Mesenchymal stem cell (in vitro differentiated cells and primary cell): ENCODE results near the gene ACSM2A.
"Not testable (repeated sequence)": the region's sequence is repeated elsewhere in the genome, so short reads cannot be mapped to it uniquely, and the experiment has no call there.

Experiments
- DNase-seq: peaks from one replicate; pipeline ENCODE4 v3.0.0-alpha.2; 2013
- H2AFZ ChIP-seq: one replicate; pipeline ENCODE4 v1.6.1; 2013; ENCODE audit warnings: low read depth, mild to moderate bottlenecking, control low read depth, inconsistent platforms, low read length, moderate library complexity
- H2AK5ac ChIP-seq: 2 replicates; pipeline ENCODE4 v1.6.1; 2013; ENCODE audit warnings: low read length, moderate library complexity, mild to moderate bottlenecking, inconsistent platforms; ENCODE audit not compliant: severe bottlenecking
- H2BK120ac ChIP-seq: one replicate; pipeline ENCODE4 v1.6.1; 2013; ENCODE audit warnings: low read depth, mild to moderate bottlenecking, inconsistent platforms, low read length, moderate library complexity
- H2BK12ac ChIP-seq, 2 experiments: one replicate each; pipeline ENCODE4 v1.6.1; 2013; ENCODE audit warnings: inconsistent platforms in 2 of 2, low read length in 2 of 2, mild to moderate bottlenecking in 2 of 2, moderate library complexity in 2 of 2, control low read depth in 1 of 2
- H2BK15ac ChIP-seq: one replicate; pipeline ENCODE4 v1.6.1; 2013; ENCODE audit warnings: mild to moderate bottlenecking, low read depth, inconsistent platforms; ENCODE audit not compliant: poor library complexity, severe bottlenecking
- H2BK5ac ChIP-seq: 2 replicates; pipeline ENCODE4 v1.6.1; 2013; ENCODE audit warnings: low read depth, mild to moderate bottlenecking, low read length, control low read depth, inconsistent platforms; ENCODE audit not compliant: poor library complexity, severe bottlenecking
- H3K14ac ChIP-seq, 2 experiments: one replicate each; pipeline ENCODE4 v1.6.1; 2013; ENCODE audit warnings: inconsistent platforms in 2 of 2, low read length in 2 of 2, control low read depth in 1 of 2, mild to moderate bottlenecking in 1 of 2, moderate library complexity in 1 of 2
- H3K18ac ChIP-seq, 2 experiments: one replicate each; pipeline ENCODE4 v1.6.1; 2013; ENCODE audit warnings: inconsistent platforms in 2 of 2, low read length in 2 of 2, control low read depth in 1 of 2, low read depth in 1 of 2, mild to moderate bottlenecking in 1 of 2
- H3K23ac ChIP-seq, 2 experiments: one replicate each; pipeline ENCODE4 v1.6.1; 2013; ENCODE audit warnings: inconsistent platforms in 2 of 2, low read length in 2 of 2, mild to moderate bottlenecking in 2 of 2, moderate library complexity in 2 of 2, control low read depth in 1 of 2
- H3K27ac ChIP-seq: 2 replicates; pipeline ENCODE4 v1.5.1; 2013; ENCODE audit warnings: mild to moderate bottlenecking, moderate library complexity, low read length, control low read depth, inconsistent platforms; ENCODE audit not compliant: poor library complexity, severe bottlenecking
- H3K27me3 ChIP-seq, 2 experiments: 2 replicates each; pipeline versions ENCODE4 v1.6.1 to v1.7.0; 2013; ENCODE audit warnings: low read length in 2 of 2, mild to moderate bottlenecking in 2 of 2, moderate library complexity in 2 of 2, control low read depth in 1 of 2, inconsistent platforms in 1 of 2; ENCODE audit not compliant: control insufficient read depth in 1 of 2, insufficient read depth in 1 of 2
- H3K36me3 ChIP-seq, 2 experiments: 2 replicates each; pipeline versions ENCODE4 v1.6.1 to v1.7.0; 2013; ENCODE audit warnings: low read length in 2 of 2, control low read depth in 1 of 2, inconsistent platforms in 1 of 2, low read depth in 1 of 2, mild to moderate bottlenecking in 1 of 2; ENCODE audit not compliant: insufficient read depth in 2 of 2, control insufficient read depth in 1 of 2
- H3K4ac ChIP-seq, 2 experiments: one replicate each; pipeline ENCODE4 v1.6.1; 2013; ENCODE audit warnings: inconsistent platforms in 2 of 2, low read length in 2 of 2, mild to moderate bottlenecking in 2 of 2, moderate library complexity in 2 of 2, control low read depth in 1 of 2, low read depth in 1 of 2
- H3K4me1 ChIP-seq: 2 replicates; pipeline ENCODE4 v1.6.1; 2013; ENCODE audit warnings: low read depth, low read length, control low read depth; ENCODE audit not compliant: control insufficient read depth, insufficient read depth
- H3K4me2 ChIP-seq: 2 replicates; pipeline ENCODE4 v1.6.1; 2013; ENCODE audit warnings: low read length, mild to moderate bottlenecking, inconsistent platforms; ENCODE audit not compliant: poor library complexity, severe bottlenecking
- H3K4me3 ChIP-seq, 2 experiments: 2 replicates each; pipeline versions ENCODE4 v1.5.1 to v1.7.0; 2013; ENCODE audit warnings: low read length in 2 of 2, mild to moderate bottlenecking in 2 of 2, control low read depth in 1 of 2, low read depth in 1 of 2; ENCODE audit not compliant: insufficient read depth in 1 of 2
- H3K79me1 ChIP-seq: replicated peaks from 2 replicates; pipeline ENCODE4 v1.6.1; 2013; ENCODE audit warnings: mild to moderate bottlenecking, control low read depth, low read length, inconsistent platforms; ENCODE audit not compliant: poor library complexity, severe bottlenecking
- H3K9ac ChIP-seq: 2 replicates; pipeline ENCODE4 v1.7.0; 2013; ENCODE audit warnings: mild to moderate bottlenecking, low read length, moderate library complexity
- H3K9me3 ChIP-seq: 2 replicates; pipeline ENCODE4 v1.7.0; 2013; ENCODE audit warnings: mild to moderate bottlenecking, low read length; ENCODE audit not compliant: control insufficient read depth
- H4K8ac ChIP-seq: one replicate; pipeline ENCODE4 v1.6.1; 2013; ENCODE audit warnings: inconsistent platforms, mild to moderate bottlenecking, low read length, moderate library complexity
- H4K91ac ChIP-seq: one replicate; pipeline ENCODE4 v1.6.1; 2013; ENCODE audit warnings: mild to moderate bottlenecking, low read length, inconsistent platforms
- WGBS: methylation state at CpG from one replicate; pipeline ENCODE4 v1.1.7; 2013; ENCODE audit warnings: mixed read lengths; 5-methylcytosine and 5-hydroxymethylcytosine counted together

ACSM2A gene

DNA sequence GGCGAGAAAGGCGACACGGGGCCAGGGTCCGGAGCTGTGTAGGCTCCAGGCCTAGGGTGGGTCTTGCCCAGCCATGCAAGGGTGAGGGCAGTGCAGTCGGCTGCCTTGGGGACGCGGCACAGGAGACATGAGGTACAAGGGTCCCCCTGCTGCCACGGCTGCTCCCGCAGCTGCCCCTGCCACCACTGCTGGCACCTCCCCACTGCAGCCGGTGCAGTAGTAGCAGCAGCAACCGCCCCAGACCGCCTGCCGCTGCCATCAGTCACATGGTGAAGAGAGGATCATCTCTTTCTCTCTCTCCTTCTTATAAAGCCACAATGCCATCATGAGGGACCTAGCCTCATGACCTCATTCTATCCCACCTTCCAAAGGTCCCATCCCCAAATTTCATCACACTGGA, 80.5 kb downstream of the ACSM2A start:
- H2BK120ac ChIP-seq, H3K4me1 ChIP-seq, H3K9ac ChIP-seq, H4K91ac ChIP-seq, H2AK5ac ChIP-seq, H3K27me3 ChIP-seq, H3K23ac ChIP-seq, H2AFZ ChIP-seq, H3K14ac ChIP-seq, DNase-seq, H3K36me3 ChIP-seq, H2BK12ac ChIP-seq, H3K4me3 ChIP-seq, H3K4ac ChIP-seq, H4K8ac ChIP-seq, H3K79me1 ChIP-seq, H3K18ac ChIP-seq, H3K9me3 ChIP-seq, H3K27ac ChIP-seq, H3K4me2 ChIP-seq, H2BK5ac ChIP-seq, H2BK15ac ChIP-seq: not testable (repeated sequence)
- no CpG with 5 or more reads among the region's 13 CpGs for WGBS

DNA sequence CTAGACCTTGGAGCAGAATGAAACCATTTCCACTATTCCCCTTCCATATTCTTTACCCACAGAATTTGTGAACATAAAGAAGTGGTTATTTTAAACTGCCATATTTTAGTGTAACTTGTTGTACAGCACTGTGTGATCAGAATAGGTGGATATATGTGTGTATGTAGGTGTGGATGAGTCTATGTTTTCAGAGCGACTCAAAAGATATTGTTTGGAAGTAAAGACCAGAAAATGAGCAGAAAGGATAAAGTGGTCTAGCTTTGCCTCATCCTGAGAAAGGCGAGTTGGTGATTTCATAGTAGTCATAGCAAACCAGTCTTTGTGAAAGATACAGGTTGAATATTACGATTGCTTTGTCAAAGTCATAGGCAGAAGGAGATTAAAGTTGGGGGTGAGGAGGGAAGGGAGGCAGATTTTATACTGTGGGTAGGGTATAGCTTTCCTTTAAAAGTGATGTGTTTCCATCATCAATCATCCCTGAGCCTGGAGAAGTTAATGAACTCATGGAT, 81.0 kb downstream of the ACSM2A start:
- not testable (repeated sequence) for H3K23ac ChIP-seq, H3K27me3 ChIP-seq, H2BK15ac ChIP-seq, H2AK5ac ChIP-seq, H3K9me3 ChIP-seq, H2BK120ac ChIP-seq, H3K36me3 ChIP-seq, H2BK5ac ChIP-seq, H4K91ac ChIP-seq, H3K4ac ChIP-seq, H3K9ac ChIP-seq, H2AFZ ChIP-seq, H2BK12ac ChIP-seq, H3K4me2 ChIP-seq, H4K8ac ChIP-seq, H3K14ac ChIP-seq, H3K79me1 ChIP-seq, H3K18ac ChIP-seq, DNase-seq, H3K4me3 ChIP-seq, H3K4me1 ChIP-seq, H3K27ac ChIP-seq
- no CpG with 5 or more reads among the region's 3 CpGs for WGBS

DNA sequence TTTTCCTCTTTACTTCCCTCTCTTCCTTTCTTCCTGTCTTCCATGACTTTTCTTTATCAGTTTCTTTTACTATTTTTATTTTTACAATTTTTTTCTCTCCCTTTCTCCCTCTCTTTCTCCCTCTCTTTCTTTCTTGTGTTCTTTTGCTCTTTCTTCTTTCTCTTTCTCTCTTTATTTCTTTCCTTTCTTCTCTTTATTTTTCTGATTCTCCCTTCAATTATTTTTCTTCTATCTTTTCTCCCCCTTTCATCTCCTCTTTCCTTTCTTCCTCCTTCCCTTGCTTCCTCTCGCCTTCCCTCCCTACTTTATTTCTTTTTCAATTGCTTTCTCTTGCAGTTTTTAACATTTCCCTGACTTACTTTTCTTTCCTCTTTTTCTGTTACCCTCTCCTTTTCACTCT, 85.3 kb downstream of the ACSM2A start:
- H3K36me3 ChIP-seq = not testable (repeated sequence)

More for the DNA sequence above, 85.3 kb downstream of the ACSM2A start:
- H3K4me2 ChIP-seq, H3K9me3 ChIP-seq, DNase-seq, H2BK12ac ChIP-seq, H2BK15ac ChIP-seq, H3K18ac ChIP-seq, H2AK5ac ChIP-seq, H3K4me3 ChIP-seq, H4K91ac ChIP-seq, H3K14ac ChIP-seq, H2AFZ ChIP-seq, H4K8ac ChIP-seq, H2BK5ac ChIP-seq, H2BK120ac ChIP-seq, H3K27ac ChIP-seq, H3K27me3 ChIP-seq, H3K4ac ChIP-seq, H3K79me1 ChIP-seq, H3K23ac ChIP-seq, H3K9ac ChIP-seq, H3K4me1 ChIP-seq: not testable (repeated sequence)
- 3% methylated on average over 1 of the region's 1 CpG for WGBS
